NCI-H1694 (cell line): Measurements from ENCODE around the gene HAUS1.
A peak's percentile ranks its signal among the peaks of the same experiment; 100 is the strongest.
"Not testable (repeated sequence)": the region's sequence is repeated elsewhere in the genome, so short reads cannot be mapped to it uniquely, and the experiment has no call there.

Source experiments
- DNase-seq: peaks from one replicate; lab custom pipeline; 2025; lab: John Stamatoyannopoulos, UW

Gene HAUS1

DNA sequence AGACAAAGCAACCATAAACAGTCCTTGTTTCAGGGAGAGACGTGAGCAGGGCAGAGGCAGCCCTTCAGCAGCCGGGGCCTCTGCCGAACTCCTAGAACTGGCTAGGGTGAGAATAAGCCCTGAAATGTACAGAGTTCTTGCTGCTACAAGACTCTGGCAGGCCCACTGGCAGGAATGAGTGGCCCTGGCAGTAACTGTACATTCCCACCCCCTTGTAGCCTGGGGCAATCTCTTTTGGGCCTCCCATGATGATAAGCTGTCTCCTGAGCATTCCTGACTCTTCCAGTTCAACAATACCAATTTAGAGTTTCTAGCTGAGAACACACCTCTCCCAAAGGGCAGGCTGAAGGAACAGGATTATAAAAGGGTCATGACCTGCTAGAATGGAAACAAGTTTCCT, 54.3 kb downstream of the HAUS1 start:
- no peak for DNase-seq

DNA sequence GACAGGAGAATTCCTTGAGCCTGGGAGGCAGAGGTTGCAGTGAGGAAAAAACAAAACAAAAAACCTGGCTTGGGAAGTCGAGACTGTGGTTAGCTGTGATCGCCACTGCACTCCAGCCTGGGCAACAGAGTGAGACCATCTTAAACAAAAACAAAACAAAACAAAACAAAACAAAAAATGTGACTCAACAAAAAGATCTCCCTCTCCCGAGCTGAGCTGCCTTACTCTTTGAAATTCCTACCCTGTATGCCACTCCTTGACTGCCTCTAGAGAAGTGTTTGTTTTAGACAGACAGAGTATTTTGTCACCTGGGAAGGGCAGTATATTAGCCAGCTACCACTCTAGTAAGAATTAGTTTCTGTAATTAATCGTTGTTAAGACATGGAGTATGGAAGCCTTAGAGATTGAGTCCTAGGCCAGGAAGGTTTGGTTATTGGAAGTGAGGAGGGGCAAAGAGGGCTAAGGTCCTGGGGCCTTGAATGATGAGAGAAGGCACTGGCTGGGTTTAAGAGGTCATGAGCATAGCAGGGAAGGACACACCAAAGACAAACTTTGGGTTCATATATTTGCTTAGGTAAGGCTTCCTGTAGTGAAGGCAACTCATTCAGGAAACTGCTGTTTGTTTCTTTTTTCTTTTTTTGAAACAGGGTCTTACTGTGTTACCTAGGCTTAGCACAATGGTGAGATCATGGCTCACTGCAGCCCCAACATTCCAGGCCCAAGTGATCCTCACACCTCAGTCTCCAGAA, 56.0 kb downstream of the HAUS1 start:
- DNase-seq = no peak

DNA sequence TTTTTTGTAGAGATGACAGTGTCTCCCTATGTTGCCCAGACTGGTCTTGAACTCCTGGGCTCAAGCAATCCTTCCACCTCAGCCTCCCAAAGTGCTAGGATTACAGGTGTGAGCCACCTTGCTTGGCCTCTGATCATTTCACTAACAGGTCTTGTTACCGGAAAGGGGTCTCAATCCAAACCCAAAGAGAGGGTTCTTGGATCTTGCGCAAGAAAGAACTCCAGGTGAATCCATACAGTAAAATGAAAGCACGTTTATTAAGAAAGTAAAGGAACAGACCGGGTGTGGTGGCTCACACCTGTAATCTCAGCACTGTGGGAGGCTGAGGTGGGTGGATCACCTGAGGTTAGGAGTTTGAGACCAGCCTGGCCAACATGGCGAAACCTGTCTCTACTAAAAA, 56.7 kb downstream of the HAUS1 start:
- DNase-seq = not testable (repeated sequence)

DNA sequence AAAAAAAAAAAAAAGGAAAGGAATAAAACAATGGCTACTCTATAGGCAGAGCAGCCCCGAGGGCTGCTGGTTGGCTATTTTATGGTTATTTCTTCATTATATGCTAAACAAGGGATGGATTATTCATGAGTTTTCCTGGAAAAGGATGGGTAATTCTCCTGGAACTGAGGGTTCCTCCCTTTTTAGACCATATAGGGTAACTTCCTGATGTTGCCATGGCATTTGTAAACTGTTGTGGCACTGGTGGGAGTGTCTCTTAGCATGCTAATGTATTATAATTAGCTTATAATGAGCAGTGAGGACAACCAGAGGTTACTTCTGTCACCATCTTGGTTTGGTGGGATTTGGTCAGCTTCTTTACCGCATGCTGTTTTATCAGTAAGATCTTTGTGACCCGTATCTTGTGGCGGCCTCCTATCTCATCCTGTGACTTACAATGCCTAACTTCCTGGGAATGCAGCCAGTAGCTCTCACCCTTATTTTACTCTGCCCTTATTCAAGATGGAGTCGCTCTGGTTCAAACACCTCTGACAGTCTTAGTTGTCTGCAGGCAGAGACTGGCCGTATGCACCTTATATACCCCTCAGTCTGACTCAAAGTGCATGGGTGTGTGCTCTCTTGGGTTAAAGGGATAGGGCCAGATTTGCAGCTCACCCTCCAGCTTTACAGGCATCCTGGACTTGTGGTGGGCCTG, 57.7 kb downstream of the HAUS1 start:
- no peak for DNase-seq

DNA sequence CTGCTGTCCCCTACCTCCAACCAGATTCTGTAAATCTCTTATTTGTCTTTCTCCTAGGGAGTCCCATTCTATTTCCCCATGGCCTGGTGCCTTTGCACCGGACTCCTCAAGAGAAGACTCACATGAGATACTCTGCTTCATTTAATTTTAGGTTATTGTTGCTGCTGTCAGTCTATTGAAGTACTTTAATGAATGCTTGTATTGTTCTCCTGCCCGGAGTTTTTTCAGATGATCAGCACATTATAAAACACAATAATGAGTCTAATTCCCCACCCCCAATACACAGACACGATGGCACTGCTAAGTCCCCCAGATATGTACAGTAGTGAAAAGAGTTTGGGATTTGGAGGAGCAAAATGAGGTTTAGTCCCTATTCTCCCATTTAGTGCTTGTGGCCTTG, 58.9 kb downstream of the HAUS1 start:
- DNase-seq = no peak

DNA sequence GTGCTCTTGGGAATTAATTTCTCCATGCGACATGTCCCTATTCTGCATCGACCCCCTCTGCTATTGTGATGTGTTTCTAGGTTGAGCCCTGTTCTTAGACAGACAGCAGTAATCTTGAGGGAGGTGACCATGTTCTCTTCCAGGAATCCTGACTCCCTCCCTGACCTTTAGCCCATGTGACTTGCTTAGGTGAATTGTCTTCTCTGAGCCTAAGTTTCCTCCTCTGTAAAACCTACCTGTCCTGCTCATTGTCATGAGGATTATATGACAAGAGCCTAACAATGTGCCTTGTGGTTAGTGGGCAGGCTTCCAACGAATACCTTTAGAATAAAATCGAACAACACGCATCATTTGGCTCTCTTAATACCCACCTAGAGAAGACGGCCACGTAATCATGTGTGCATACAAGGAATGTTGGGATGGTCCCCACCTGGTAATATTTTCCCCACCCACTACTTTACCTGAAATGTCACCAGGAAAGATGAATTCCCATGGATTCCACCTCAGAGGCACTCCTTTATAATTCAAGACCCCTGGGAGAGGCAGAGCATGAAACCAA, 59.8 kb downstream of the HAUS1 start:
- DNase-seq = no peak

DNA sequence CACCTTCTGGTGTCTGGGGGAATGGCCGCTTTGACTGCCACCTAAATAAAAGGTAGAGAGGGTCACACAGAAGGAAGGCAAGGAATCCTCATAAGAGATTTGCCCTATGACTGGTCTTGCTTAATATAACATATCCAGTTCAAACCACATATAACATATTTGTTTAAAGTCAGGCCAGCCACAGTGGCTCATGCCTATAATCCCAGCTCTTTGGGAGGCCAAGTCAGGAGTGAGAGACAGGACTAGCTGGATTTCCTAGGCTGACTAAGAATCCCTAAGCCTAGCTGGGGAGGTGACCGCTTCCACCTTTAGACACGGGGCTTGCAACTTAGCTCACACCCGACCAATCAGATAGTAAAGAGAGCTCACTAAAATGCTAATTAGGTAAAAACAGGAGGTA, 60.3 kb downstream of the HAUS1 start:
- not testable (repeated sequence) for DNase-seq

DNA sequence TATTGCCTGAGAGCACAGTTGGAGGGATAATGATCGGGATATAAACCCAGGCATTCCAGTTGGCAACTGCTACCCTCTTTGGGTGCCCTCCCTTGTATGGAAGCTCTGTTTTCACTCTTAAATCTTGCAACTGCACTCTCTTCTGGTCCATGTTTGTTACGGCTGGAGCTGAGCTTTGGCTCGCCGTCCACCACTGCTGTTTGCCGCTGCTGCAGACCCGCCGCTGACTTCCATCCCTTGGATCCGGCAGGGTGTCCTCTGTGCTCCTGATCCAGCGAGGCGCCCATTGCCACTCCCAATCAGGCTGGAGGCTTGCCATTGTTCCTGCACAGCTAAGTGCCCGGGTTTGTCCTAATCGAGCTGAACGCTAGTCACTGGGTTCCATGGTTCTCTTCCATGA, 60.7 kb downstream of the HAUS1 start:
- DNase-seq = no peak

DNA sequence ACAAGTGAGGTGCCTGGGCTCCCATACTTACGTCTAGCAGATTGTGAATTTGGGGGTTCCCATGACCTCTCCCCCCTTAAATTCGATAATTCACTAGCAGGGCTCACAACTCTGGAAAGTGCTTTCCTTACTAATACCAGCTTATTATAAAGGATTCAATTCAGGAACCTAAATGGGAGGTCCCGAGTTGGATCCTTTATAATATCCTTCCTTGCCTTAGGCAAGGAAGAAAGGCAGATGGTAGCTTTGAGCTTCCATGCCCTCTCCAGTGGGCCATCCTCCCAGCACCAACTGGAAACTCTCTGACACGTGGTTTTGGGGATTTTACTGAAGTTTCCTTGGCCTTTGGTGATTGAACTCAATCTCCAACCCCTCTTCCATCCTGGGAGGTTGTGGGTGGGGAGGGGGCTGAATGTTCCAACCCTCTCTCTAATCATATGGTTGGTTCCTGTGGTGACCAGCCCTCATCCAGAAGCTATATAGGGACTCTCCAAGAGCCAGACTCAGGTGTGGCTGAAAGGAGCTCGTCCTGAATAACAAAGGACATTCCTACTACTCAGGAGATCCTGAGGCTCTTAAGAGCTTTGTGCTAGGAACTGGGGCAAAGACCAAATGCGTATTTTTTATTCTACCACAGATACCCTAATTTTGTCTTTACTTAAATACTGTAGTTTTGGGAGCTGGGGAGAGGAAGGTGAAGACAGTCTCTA, 62.2 kb downstream of the HAUS1 start:
- DNase-seq = no peak

DNA sequence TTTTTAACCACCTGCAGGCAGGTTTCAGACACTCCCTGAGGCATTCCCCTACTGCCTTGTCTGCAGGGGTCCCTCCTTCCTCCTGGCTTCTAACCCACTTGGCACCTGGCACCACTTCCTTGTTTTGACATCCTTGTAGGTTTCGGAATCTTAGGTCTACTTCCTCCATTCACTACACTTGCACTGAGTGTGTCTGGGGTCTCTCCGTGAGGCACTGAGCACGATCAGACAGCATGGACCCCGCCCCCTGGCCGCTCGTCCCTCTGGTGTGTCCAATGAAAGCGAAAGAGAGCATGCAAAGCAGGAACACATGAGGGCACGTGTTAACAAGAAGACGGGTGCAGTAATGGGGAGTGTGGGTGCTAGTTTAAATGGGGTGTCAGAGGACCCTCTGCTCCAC, 63.8 kb downstream of the HAUS1 start:
- DNase-seq = no peak

DNA sequence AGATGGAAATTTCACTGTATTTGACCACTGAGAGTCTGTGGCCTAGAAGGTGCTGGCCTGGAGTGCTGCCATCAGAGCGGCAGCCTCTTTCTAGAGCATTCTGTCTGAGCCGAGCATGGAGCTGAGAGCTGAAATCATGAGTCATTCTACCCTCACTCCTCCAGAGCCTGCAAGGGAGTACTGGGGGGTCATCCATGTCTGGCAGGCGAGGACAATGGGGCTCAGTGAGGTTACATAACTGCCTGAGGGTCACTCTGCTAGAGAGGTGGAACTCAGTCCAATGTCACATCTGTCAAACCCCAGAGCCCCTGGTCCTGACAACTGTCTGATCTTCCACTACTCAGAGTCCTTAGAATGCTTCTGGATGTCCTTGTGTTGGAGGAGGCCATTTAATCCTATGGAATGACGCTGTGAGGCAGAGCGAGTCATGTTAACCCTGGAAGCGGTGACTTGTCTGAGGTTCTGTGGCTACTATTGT, 65.3 kb downstream of the HAUS1 start:
- DNase-seq = no peak

DNA sequence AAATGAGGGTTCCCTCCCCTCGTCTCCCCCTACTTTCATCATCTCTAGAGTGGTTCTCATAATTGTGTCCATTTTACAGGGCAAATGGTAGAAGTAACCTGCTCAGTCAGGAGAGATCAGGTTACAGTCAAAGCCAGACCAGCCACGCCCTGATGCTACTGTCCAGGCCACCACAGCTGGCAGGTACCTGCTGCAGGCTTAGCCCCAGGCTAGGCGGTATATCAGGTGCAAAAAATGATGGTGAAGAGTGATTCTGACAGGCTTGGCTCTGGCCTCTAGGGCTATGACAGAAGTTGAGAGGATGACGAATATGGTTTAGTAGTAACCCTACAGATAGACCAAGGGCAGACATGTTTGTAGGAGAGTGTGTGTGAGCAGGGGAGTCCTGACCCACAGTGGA, 67.1 kb downstream of the HAUS1 start:
- DNase-seq = no peak

DNA sequence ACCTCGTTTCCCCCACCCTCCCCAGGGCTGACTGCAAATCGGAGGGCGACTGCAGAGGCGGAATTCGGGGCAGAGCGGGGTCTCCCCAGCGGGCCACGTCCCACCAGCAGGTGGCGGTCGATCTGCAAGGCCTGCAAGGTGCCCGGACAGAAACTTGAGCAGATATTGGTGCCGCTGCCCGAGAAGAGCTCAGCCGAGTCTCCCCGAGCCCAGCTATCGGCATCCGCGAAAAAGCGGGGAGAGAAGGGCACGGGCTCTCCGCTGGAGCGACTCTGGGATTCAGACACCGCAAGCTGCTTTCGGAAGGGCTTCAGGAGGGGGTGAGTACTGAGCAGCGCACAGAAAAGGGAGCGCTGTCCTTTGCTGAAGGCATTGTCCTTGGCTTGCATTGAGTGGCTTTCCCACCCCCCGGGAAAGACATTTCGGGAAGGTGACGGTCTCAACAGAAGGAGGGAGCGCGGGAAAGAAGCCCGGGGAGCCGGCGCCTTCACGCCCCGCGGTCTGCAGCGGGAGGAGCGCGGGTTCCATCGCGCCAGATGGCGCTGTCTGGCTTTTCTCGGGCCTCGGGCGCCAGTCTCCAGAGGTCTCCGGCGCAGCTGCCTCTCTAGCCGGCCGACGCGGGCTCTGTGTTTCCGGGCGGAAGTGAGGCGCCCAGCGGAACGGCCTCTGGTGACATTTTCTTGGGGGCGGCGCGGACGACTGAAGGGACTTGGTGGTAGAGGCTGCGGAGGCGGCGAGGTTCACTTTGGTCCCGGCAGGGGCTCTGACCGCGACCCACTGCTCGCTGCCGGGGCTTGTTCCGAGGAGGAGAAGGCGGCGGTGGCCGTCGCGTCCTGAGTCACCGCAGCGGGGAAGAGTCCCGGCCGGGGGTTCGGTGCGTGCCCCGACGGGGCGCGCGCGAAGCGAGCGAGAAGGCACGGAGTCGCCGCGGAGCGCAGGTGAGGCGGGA, 69.5 kb downstream of the HAUS1 start:
- DNase-seq = peak; percentile 77

DNA sequence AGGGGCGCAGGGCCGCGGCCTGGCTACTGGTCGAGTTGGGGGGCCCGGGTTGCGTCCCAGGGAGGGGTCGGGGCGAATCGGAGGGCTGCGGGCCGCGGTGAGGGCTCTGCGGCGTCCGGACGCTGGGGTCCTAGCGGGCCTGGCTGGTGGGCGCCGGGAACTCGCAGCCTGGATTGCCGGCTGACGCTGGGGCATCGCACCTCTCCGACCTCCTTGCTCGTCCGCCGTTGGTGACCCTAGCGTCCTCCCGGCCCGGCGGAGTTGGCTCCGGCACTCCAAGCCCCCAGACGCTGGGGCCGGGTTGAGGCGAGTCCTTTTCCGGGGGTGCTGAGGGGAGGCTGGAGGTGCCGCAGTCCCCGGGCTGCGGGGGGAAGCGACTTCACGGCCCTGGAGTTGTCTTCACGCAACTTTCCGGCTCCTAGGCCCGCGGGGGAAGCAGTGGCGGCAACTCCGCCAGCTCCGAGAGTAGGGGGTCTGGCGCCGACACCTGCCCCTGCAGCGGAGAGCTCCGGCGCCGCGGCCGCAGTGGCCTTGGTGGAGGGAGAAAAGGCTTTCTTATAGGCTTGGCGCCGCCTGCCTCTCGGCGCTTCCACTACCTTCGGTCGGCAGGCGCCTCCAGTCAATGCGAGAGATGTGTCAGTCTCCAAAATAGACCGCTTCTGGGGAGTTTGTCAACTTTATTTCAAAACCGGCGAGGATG, 70.3 kb downstream of the HAUS1 start:
- no peak for DNase-seq

DNA sequence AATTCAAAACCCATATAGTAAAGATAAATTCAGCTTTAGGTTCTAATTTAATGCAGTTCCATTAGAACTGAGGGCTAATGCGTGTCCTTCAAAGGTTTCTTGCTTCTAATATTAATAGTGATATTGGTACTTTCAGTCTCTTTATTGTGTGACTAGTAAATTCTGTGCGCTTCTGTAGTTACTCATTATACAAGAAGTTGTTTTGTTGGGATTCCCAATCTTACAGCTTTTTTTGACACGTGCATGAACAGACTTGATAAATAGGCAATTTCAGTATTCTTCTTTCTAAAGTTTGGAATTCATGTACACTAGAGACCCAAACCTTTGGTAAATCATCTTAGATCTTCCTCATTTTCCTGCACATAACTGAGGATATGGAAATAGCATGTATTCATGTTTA, 71.8 kb downstream of the HAUS1 start:
- DNase-seq = no peak
